Cardiac fibroblast (primary cell): Measurements from ENCODE around the gene HLX.
A peak's percentile ranks its signal among the peaks of the same experiment; 100 is the strongest.

Experiments used
- DNase-seq, 2 donors: peaks; one replicate each; pipeline versions ENCODE4 v3.0.0 to v3.0.0-alpha.2; 2010; ENCODE audit warnings: low read depth in 2 of 2
- H3K4me3 ChIP-seq, 2 donors: replicated peaks in 1 of 2; 1 replicate in 1 of 2; 2 replicates in 1 of 2; pipeline ENCODE4 v1.5.1; 2011; ENCODE audit warnings: low read depth in 2 of 2, low read length in 2 of 2, mild to moderate bottlenecking in 2 of 2, moderate library complexity in 1 of 2
- CTCF ChIP-seq: IDR thresholded peaks from one replicate; pipeline ENCODE4 v1.5.1; 2011; ENCODE audit warnings: low read depth, mild to moderate bottlenecking, low read length, inconsistent platforms

The HLX gene

GRCh38 chr1:220921971-220922635 is 42.9 kb downstream of the HLX start:
- TF ChIP-seq CTCF: no peak
- H3K4me3 ChIP-seq: no peak overlapping the region
- DNase-seq: no peak

DNA sequence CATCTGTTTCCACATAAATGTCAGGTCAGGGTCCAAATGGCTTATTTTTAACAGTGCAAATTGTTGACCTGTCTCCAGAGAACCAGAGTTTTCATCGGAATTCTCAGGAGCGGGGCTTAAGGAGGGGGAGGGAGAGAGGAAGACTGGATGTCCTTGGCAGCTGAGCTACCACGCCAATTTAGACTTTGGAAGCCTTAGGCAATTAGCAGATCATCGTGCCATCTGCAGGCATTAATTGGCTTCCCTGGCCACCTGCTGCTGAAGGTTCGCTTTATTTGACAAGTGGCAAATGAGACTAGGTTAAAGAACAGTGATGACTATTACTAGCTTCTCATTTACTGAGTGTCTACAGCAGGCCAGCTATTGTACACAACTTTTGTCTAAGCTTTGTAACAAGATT is 43.7 kb downstream of the HLX start:
- no peak for TF ChIP-seq CTCF
- no peak overlapping the region for H3K4me3 ChIP-seq
- no peak for DNase-seq

DNA sequence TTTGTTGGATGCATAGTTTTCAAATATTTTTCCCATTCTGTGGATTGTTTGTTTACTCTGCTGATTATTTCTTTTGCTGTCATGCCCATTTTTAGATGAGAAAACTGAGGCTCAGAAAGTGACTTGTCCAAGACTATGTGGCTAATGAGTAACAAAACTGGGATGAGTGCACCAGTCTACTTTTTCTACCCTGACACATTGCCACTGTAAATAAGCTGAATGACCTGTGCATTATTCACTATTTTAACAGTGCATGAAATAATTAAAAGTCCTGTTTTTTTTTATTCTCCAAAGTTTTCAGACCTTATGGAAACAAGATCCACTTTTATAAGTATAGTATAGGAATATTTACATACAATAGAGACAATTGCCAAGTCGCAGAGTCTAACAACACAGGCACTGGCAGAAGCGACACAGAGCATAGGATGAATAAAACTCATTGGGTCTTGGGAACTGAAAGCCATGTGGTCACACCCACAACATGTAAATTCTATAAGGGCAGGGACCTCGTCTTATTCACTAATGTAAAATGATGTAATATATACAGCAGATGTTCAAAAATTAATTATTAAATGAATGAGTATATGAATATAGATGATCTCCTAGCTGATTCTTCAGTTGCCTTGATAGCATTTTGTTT is 45.2 kb downstream of the HLX start:
- peak in 1 of 2 donors; percentile 13 for DNase-seq
- no peak for TF ChIP-seq CTCF
- H3K4me3 ChIP-seq: no peak overlapping the region

DNA sequence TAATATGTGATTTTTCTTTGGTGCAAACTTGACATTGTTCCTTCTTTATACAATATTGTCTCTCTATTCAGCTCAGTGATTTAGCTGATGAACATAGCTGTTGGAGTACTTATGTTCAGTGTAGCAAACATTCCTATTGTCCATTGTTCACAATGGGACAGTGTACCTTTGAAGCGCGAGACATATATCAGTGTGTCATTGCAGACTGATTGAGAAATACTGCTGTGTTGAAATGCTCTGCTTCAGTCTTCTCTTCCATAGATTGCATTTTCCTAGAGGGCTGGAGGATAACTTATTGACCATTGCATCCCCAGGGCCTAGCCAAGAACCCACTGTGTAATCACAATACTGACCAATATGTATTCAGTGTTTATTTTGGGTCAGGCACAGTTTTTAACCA is 46.5 kb downstream of the HLX start:
- no peak for TF ChIP-seq CTCF
- DNase-seq: peak in 1 of 2 donors; percentile 58
- no peak overlapping the region for H3K4me3 ChIP-seq

DNA sequence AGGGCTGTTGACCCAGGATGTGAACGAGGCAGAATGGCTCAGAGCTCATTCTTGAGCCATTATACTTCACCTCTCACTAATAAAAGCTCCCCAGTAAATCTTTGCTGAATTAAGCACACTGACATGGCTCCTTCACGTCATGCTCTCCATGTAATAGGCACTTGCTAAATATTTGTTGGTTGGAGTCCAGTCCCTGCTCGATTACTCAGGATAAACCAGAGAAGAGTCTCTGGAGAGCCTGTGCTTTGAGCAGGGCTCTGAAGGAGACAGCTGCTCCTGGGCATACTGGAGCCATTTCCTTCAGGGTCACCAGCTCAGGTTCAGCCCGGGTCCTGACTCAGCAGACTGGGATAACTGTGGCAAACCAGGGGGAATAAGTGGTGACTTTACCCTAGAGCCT is 46.9 kb downstream of the HLX start:
- peak in 1 of 2 donors; percentile 69 for DNase-seq
- no peak overlapping the region for H3K4me3 ChIP-seq
- no peak for TF ChIP-seq CTCF

DNA sequence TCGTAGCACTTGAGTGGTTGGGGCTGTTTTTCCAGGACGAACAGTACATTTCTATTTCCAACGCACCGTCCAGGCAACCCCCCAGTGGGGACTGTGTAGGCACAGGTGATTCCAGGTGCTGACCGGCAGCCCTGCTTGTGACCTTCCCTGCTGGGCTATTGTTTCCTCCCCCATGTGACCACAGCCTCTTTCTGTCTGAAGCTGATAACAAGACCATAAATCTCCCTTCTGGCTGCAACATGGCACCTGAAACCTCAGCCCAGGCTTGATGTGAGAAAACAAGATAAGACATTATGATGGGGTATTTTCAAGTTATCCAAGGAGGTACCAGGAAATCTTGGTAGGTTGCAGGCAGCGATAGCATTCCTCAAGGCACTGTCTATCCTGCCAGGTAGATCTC is 48.2 kb downstream of the HLX start:
- H3K4me3 ChIP-seq: no peak overlapping the region
- no peak for DNase-seq
- no peak for TF ChIP-seq CTCF
